ENCODE data around the gene UMOD. TPM values are rescaled to one million over a fixed set of nuclear protein-coding genes. Genes with fewer than 3 reads are reported as not detected.
"Not testable (repeated sequence)": the region's sequence is repeated elsewhere in the genome, so short reads cannot be mapped to it uniquely, and the experiment has no call there.

UMOD gene
- total RNA-seq, 1 donor from 2014 or later = not detected

- no peak for TF ChIP-seq CTCF (conservative IDR thresholded peaks at IDR 0.05; ENCODE audit: low read depth, low read length)
- H3K4me3 ChIP-seq (ENCODE audit: low read depth, low read length) = no peak overlapping the region
- DNase-seq (ENCODE audit: low read depth) = no peak
Observed at GRCh38 chr16:20313741-20314140, 38.8 kb downstream of the UMOD start.

- not testable (repeated sequence) for DNase-seq (ENCODE audit: low read depth); H3K4me3 ChIP-seq (ENCODE audit: low read depth, low read length)
Observed at GRCh38 chr16:20312536-20313095, 39.9 kb downstream of the UMOD start.

GRCh38 chr16:20311548-20311947 lies 41.0 kb downstream of the UMOD start:
- DNase-seq (ENCODE audit: low read depth) = no peak
- TF ChIP-seq CTCF (conservative IDR thresholded peaks at IDR 0.05; ENCODE audit: low read depth, low read length) = no peak
- H3K4me3 ChIP-seq (ENCODE audit: low read depth, low read length) = no peak overlapping the region

- H3K4me3 ChIP-seq (ENCODE audit: low read depth, low read length) = no peak overlapping the region
- no peak for DNase-seq (ENCODE audit: low read depth)
- no peak for TF ChIP-seq CTCF (conservative IDR thresholded peaks at IDR 0.05; ENCODE audit: low read depth, low read length)
Observed at GRCh38 chr16:20310421-20311395, 41.8 kb downstream of the UMOD start.

GRCh38 chr16:20309786-20310185 lies 42.7 kb downstream of the UMOD start:
- no peak for DNase-seq (ENCODE audit: low read depth)
- TF ChIP-seq CTCF (conservative IDR thresholded peaks at IDR 0.05; ENCODE audit: low read depth, low read length) = no peak
- no peak overlapping the region for H3K4me3 ChIP-seq (ENCODE audit: low read depth, low read length)

- no peak for TF ChIP-seq CTCF (conservative IDR thresholded peaks at IDR 0.05; ENCODE audit: low read depth, low read length)
- no peak overlapping the region for H3K4me3 ChIP-seq (ENCODE audit: low read depth, low read length)
- DNase-seq (ENCODE audit: low read depth) = no peak
Observed at GRCh38 chr16:20308801-20309590, 43.5 kb downstream of the UMOD start.

- no peak for TF ChIP-seq CTCF (conservative IDR thresholded peaks at IDR 0.05; ENCODE audit: low read depth, low read length)
- H3K4me3 ChIP-seq (ENCODE audit: low read depth, low read length) = no peak overlapping the region
- no peak for DNase-seq (ENCODE audit: low read depth)
Observed at GRCh38 chr16:20308266-20308665, 44.2 kb downstream of the UMOD start.

Data from epithelial cell of proximal tubule (primary cell).